GM18507 (cell line): ENCODE results near the gene ELF2.
"Not testable (repeated sequence)": the region's sequence is repeated elsewhere in the genome, so short reads cannot be mapped to it uniquely, and the experiment has no call there.

Source experiments
- DNase-seq: peaks from one replicate; pipeline ENCODE4 v3.0.0; 2011; ENCODE audit warnings: low read depth; ENCODE audit not compliant: insufficient read length; ENCODE audit errors: extremely low spot score
- FAIRE-seq: peaks from 2 replicates; lab custom pipeline; 2011; peaks lifted over from hg19 to GRCh38; lab: Jason Lieb, UNC

The ELF2 gene

GRCh38 chr4:139008278-139008677 lies 168.7 kb downstream of the ELF2 start:
- not testable (repeated sequence) for DNase-seq, FAIRE-seq

GRCh38 chr4:139007640-139008039 lies 169.4 kb downstream of the ELF2 start:
- DNase-seq (no peak), FAIRE-seq (no peak)
